ENCODE results near the gene TMEM132C.

The TMEM132C gene

GRCh38 chr12:128537668-128538067, 270.7 kb downstream of the TMEM132C start:
- DNase-seq (ENCODE audit: extremely low spot score, insufficient read length, low read depth), result no peak

DNA sequence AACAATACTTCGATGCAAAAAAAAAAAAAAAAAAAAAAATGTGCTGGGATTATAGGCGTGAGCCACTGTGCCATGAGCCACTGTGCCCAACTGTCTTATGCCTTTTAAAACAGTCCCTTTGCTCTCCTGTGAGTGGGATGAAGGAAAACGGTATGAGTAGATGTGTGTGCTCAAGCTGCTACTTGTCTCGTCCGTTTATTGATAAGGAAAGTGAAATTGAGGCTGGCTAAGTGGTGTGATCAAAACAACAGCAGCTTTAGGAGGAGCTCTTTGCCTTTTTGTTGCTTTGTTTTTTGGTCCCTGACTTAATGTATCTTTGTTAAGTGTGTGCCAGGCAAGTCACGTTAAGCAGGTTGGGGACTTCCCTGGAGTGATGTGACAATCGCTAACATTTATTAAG, 275.9 kb downstream of the TMEM132C start:
- no peak for FAIRE-seq
- no peak for DNase-seq (ENCODE audit: extremely low spot score, insufficient read length, low read depth)

More at GRCh38 chr12:128537668-128538067, 270.7 kb downstream of the TMEM132C start:
- FAIRE-seq, result no peak

DNA sequence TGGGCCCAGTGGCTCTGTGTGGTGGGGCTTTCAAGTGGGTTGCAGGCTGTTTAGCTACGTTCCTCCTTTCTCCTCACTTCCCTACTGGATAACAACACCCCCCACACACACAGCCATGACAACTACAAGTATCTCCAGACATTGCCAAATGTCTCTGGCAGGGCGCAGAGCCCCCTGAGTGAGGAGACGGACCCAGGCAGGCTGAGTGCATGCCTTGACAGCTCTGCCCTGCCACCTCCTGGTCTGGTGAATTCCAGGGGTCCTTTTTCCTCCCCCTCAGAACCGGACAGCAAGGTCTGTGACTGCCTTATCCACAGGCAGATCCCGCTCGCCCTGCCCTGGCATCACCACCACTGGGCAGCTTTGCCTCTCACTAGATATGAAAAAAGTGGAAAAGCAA, 276.5 kb downstream of the TMEM132C start:
- FAIRE-seq (no peak), DNase-seq (ENCODE audit: extremely low spot score, insufficient read length, low read depth) (no peak)

- FAIRE-seq, result no peak
- no peak for DNase-seq (ENCODE audit: extremely low spot score, insufficient read length, low read depth)
Observed at GRCh38 chr12:128543971-128544370, 277.0 kb downstream of the TMEM132C start.

DNA sequence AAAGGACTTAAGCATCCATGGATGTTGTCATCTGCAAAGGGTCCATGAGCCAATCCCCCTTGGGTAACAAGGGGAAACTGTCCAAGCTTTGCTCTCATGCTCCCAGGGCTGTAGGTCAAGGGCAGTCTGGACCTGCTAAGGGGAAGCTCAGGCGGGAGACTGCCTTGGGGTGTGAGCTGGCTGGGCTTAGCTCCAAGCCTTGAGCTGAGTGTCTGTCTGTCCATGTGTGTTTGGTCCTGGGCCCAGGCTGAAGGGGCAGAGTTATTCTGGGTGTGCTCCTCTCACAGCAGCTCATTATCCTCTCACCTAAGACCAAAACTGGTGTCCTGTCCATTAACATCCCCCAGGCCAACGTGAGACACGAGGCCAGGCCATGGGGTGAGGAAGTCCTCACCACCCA, 282.0 kb downstream of the TMEM132C start:
- no peak for DNase-seq (ENCODE audit: extremely low spot score, insufficient read length, low read depth)
- no peak for FAIRE-seq

DNA sequence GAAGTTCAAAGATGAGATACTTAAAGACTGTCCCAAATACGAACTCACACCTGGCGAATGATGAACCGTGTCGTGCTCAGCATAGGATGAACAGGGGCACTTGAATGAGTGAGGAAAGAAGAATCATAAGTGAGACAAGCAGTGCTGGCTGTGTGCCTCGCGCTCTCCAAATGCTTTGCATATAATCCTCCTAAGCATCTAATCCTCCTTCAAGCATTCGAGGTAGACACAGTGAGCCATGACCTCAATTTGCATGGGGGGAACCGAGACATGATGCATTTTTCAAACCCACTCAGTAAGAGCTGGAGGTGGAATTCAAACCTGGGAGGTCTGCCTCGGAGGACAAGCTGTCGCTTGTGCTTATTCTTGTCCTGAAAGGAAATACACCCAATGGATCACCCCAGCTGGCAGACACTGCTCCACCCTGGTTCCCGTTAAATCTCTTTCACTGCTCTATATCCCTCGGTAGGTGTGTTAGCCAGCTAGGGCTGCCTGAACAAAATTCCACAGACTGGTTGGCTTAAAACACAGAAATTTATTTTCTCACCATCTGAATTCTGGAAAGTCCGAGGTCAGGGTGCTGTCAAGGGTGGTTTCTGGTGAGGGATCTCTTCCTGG, 282.7 kb downstream of the TMEM132C start:
- FAIRE-seq, result no peak
- no peak for DNase-seq (ENCODE audit: extremely low spot score, insufficient read length, low read depth)

DNA sequence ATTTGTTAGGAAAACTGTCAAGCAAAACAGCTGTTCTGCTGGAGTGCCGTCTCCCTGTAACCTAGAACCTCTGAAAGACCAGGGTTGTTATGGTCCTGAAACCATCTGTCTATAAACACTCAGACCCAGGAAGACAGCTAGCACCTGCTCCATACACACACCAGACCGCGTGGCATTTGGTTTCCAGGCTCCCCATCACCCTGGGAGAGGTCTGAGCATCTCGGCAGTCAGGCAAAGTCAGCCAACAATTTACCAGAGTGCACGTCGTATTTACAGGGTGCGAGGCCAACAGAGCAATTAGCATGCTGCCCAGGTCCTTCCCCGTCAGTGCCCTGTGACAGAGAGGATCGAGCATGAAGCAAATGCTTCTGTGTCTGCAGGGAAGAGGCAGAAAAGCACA, 284.3 kb downstream of the TMEM132C start:
- DNase-seq (ENCODE audit: extremely low spot score, insufficient read length, low read depth) (no peak), FAIRE-seq (no peak)

- FAIRE-seq (no peak), DNase-seq (ENCODE audit: extremely low spot score, insufficient read length, low read depth) (no peak)
Observed at GRCh38 chr12:128554546-128555304, 287.8 kb downstream of the TMEM132C start.

- FAIRE-seq (no peak), DNase-seq (ENCODE audit: extremely low spot score, insufficient read length, low read depth) (no peak)
Observed at GRCh38 chr12:128557231-128557630, 290.3 kb downstream of the TMEM132C start.

DNA sequence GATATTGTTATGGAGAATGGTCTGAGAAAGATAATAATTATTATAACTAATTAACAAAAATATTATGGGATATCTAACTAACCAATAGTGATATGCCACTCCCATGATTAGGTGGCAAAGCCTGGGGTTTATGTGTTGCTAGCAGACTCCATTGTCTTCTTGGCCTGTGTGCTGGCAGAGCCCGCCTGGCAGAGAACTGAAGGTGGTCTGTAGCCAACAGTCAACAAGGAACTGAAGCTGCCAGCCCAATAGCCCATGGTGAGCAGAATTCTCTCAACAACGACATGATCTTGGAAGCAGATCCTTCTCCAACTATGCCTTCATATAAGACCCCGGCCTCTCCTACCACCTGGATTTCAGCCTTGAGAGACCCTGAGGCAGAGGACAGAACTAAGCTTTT, 298.0 kb downstream of the TMEM132C start:
- DNase-seq (ENCODE audit: extremely low spot score, insufficient read length, low read depth) (no peak), FAIRE-seq (no peak)

GRCh38 chr12:128567730-128568129, 300.8 kb downstream of the TMEM132C start:
- no peak for DNase-seq (ENCODE audit: extremely low spot score, insufficient read length, low read depth)
- no peak for FAIRE-seq

DNA sequence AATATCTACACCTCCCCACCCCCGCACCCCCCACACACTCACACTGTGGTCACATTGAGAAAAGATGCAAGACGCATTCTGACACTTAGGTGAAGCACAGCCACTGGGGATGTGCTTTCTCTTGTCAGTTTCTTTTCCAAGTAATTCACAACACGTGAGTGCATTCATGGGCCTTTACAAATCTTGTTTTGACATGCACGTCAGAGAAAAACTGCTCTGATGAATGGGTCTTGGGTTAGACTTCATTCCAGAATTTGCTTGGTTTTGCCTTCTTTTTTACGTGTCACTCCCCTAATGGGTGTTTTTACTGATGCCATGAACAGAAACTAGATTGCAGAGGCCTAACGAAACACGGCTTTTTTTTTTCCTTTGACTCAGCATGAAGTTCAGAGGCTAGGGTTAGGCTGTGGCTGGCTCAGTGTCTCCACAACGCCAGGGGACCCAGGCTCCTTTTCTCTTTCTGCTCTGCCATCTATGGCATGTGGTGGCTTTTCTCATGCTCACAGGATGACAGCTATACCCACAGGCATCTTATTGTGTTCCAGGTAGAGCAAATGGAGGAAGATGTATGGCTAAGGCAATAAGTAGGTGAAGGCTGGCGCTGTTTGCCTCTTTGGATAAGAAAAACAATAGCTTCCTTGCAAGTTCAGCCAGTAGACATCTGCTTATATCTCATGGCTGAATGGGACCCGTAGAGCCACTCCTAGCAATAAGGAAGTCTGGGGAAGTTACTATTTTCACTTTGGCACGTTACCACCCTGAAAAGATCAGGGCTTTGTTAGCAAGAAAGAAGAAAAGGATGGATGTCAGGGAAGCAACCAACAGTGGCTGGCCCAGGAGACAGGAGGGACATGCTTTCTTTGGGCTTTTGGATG, 303.5 kb downstream of the TMEM132C start:
- no peak for DNase-seq (ENCODE audit: extremely low spot score, insufficient read length, low read depth)
- no peak for FAIRE-seq

DNA sequence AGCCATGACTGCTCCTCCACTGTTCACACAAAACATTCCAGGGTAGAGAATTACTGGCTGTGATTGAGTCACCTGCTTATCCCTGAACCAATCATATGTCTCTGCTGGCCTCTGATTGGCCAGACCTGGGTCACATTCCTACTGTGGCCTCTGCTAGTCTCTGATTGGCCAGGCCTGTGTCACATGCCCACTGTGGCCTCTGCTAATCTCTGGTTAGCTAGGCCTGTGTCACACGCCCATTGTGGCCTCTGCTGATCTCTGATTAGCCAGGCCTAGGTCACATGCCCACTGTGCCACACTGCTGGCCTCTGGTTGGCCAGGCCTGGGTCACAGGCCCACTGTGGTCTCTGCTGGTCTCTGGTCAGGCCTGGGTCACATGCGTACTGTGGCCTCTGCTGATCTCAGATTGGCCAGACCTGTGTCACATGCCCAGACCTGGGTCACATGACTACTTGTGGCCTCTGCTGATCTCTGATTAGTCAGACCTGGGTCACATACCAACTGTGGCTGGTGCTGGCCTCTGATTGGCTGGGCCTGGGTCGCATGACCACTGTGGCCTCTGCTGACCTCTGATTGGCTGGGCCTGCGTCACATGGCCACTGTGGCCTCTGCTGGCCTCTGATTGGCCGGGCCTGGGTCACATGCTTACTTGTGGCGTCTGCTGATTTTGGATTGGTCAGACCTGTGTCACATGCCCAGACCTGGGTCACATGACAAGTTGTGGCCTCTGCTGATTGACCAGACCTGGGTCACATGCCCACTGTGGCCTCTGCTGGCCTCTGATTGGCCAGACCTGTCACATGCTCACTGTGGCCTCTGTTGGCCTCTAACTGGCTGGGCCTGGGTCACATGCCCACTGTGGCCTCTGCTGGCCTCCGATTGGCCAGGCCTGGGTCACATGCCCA, 305.2 kb downstream of the TMEM132C start:
- FAIRE-seq, result no peak
- no peak for DNase-seq (ENCODE audit: extremely low spot score, insufficient read length, low read depth)

GRCh38 chr12:128573907-128574306, 306.9 kb downstream of the TMEM132C start:
- no peak for DNase-seq (ENCODE audit: extremely low spot score, insufficient read length, low read depth)
- no peak for FAIRE-seq

DNA sequence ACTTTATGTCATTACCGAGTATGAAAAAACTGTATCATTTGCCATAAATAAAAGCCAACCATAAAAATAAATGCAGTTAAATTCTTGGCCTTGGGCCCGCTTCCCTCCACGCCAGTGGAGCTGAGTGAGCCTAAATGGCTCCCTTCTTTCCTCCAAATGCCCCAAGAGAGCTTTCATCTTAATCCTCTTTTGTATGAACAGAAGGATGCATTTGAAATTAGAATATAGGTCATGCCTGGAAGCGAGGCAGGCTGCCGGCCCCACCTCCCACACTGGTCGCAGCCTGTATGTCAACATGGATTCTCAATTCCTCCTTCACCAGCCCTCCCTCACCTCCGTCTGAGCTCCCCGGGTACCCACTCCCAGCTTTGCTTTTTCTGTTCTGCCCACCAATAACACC, 311.1 kb downstream of the TMEM132C start:
- FAIRE-seq, result no peak
- no peak for DNase-seq (ENCODE audit: extremely low spot score, insufficient read length, low read depth)

- DNase-seq (ENCODE audit: extremely low spot score, insufficient read length, low read depth), result no peak
- no peak for FAIRE-seq
Observed at GRCh38 chr12:128581321-128581761, 314.4 kb downstream of the TMEM132C start.

DNA sequence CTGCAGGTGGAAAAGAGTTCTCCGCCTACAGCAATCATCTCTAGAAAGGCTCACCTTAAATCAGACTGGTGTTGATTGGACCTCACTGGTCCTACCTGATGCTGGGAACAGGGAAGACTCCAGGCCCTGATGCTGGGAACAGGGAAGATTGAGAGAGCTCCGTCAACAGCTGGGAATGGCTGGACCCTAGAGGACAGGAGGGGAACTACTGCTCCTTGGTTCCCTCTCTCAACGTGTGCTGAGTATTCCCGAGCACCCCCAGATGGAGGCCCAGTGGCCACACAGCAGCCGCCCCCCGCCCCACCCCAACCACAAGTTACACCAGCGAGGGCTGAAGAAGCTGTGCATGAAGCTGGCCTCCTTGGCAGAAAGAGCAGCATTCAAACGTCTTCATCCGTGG, 316.5 kb downstream of the TMEM132C start:
- DNase-seq (ENCODE audit: extremely low spot score, insufficient read length, low read depth) (no peak), FAIRE-seq (no peak)

DNA sequence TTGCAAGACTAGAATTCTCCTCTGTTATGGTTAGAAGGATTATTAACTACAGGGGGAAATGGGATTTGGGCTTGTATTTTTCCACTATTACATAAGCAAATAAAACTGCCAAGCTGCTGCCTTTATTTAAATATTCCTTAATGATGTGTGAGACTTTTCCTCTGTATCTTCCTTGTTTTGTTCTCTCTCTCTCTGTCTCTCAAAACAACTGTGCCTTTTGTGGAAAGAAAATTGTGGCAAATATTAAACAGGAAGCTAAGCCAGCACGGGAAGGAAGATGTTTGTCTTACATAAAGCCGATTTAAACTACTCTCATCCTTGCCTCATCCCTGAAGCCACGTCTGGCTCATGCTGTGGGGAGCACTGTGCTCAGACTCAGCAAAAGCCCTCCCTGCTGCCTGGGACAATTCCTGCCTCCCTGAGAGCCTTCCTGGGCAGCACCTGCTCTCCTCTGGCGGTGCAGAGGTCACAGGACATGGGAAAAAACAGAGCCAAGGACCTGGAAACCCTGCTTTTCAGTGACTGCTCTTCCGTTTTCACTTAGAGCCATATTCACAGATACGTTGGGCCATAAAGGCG, 319.6 kb downstream of the TMEM132C start:
- DNase-seq (ENCODE audit: extremely low spot score, insufficient read length, low read depth), result no peak

GRCh38 chr12:128587918-128588317, 320.9 kb downstream of the TMEM132C start:
- FAIRE-seq (no peak), DNase-seq (ENCODE audit: extremely low spot score, insufficient read length, low read depth) (no peak)

More for the DNA sequence above, 319.6 kb downstream of the TMEM132C start:
- no peak for FAIRE-seq
